A673 (cell line): ENCODE measurements around the gene PRRT2.

Source experiments
- EZH2 ChIP-seq: fragments of 200-600 bp; sonication (generic); IDR thresholded peaks from 2 replicates; pipeline ENCODE4 v1.6.1; 2017; ENCODE audit warnings: borderline replicate concordance, low read depth, mild to moderate bottlenecking, mixed read lengths, antibody characterized with exemption, low read length; ENCODE audit not compliant: poor library complexity, severe bottlenecking
- TF ChIP-seq, protein P1 (sequence below): fragments of 300-800, 200-600 bp; sonication (generic); conservative IDR thresholded peaks from 2 replicates; pipeline ENCODE4 v1.5.1; 2017; ENCODE audit warnings: low read depth, mild to moderate bottlenecking, antibody characterized with exemption, low read length, moderate library complexity, mixed read lengths

GRCh38 chr16:29804020-29804419 is 8.0 kb upstream of the PRRT2 start:
- TF ChIP-seq, protein P1, sequence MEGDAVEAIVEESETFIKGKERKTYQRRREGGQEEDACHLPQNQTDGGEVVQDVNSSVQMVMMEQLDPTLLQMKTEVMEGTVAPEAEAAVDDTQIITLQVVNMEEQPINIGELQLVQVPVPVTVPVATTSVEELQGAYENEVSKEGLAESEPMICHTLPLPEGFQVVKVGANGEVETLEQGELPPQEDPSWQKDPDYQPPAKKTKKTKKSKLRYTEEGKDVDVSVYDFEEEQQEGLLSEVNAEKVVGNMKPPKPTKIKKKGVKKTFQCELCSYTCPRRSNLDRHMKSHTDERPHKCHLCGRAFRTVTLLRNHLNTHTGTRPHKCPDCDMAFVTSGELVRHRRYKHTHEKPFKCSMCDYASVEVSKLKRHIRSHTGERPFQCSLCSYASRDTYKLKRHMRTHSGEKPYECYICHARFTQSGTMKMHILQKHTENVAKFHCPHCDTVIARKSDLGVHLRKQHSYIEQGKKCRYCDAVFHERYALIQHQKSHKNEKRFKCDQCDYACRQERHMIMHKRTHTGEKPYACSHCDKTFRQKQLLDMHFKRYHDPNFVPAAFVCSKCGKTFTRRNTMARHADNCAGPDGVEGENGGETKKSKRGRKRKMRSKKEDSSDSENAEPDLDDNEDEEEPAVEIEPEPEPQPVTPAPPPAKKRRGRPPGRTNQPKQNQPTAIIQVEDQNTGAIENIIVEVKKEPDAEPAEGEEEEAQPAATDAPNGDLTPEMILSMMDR = no peak
- no peak for TF ChIP-seq EZH2
